ENCODE measurements around the gene WIPF1.

Gene WIPF1

GRCh38 chr2:174546519-174547506 lies 50.8 kb downstream of the WIPF1 start:
- DNase-seq (ENCODE audit: low read depth, low spot score): no peak
- Histone ChIP-seq H3K9me3 (ENCODE audit: low read depth, low read length) (no peaks in the 10 kb centered on the region), H3K36me3 (ENCODE audit: insufficient read depth, low read length) (no peaks in the 10 kb centered on the region), H3K27ac (no peak overlapping the region), H3K4me3 (no peak overlapping the region), H3K9ac (ENCODE audit: insufficient read length) (no peak overlapping the region)
- TF ChIP-seq FOXP2 (optimal IDR thresholded peaks at IDR 0.05; ENCODE audit: control extremely low read depth, extremely low read length, insufficient read depth) (no peak), POLR2AphosphoS5 (IDR thresholded peaks at IDR 0.05; ENCODE audit: borderline replicate concordance, low read depth, low read length) (no peak), EZH2 (IDR thresholded peaks at IDR 0.05) (no peak)

DNA sequence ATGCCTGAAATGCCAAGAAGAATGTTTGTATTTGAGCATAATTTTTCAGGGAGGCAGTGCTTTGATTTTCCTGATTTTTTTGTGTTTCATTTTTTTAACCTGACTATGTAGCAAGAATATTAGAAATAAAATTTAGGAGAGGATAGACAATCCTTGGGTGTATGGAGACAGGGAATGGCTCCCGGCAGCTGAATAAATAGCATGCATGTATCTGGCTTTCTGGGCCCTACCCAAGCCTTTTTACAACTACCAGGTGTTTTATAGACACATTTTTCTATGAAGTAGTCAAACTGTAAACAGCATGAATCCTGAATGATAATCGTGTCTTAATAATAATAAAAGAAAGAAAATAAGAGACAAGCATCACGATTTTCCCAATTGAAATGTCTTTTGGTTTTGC lies 52.4 kb downstream of the WIPF1 start:
- no peaks in the 10 kb centered on the region for H3K36me3 ChIP-seq (ENCODE audit: insufficient read depth, low read length)
- H3K9ac ChIP-seq (ENCODE audit: insufficient read length): no peak overlapping the region
- DNase-seq (ENCODE audit: low read depth, low spot score): no peak
- H3K4me3 ChIP-seq: no peak overlapping the region
- H3K27ac ChIP-seq: no peak overlapping the region
- TF ChIP-seq FOXP2 (optimal IDR thresholded peaks at IDR 0.05; ENCODE audit: control extremely low read depth, extremely low read length, insufficient read depth): no peak
- H3K9me3 ChIP-seq (ENCODE audit: low read depth, low read length): no peaks in the 10 kb centered on the region

GRCh38 chr2:174544802-174545201 lies 52.8 kb downstream of the WIPF1 start:
- no peak overlapping the region for H3K9ac ChIP-seq (ENCODE audit: insufficient read length)
- DNase-seq (ENCODE audit: low read depth, low spot score): no peak
- no peak overlapping the region for H3K27ac ChIP-seq
- H3K4me3 ChIP-seq: no peak overlapping the region
- H3K36me3 ChIP-seq (ENCODE audit: insufficient read depth, low read length): no peaks in the 10 kb centered on the region
- TF ChIP-seq EZH2 (IDR thresholded peaks at IDR 0.05) (no peak), FOXP2 (optimal IDR thresholded peaks at IDR 0.05; ENCODE audit: control extremely low read depth, extremely low read length, insufficient read depth) (no peak), POLR2AphosphoS5 (IDR thresholded peaks at IDR 0.05; ENCODE audit: borderline replicate concordance, low read depth, low read length) (no peak)
- H3K9me3 ChIP-seq (ENCODE audit: low read depth, low read length): no peaks in the 10 kb centered on the region

DNA sequence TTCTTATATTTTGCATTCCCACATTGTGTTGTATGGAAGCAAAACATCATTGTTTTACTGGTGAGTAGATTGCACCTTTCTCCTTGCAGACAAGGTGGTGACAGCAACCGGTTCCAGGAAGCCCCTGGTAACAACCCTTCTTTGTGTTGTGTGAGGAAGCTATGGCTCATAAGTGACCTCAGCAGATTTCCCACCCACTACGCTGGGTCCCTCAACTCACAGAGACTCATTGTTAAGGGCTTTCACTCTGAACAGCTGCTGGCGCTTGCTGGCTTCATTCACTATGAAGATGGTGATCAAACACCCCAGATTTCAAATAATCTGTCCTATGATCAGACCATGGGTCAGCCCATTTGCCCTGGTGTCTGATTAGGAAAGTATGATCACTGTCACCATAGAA lies 53.4 kb downstream of the WIPF1 start:
- Histone ChIP-seq H3K36me3 (ENCODE audit: insufficient read depth, low read length) (no peaks in the 10 kb centered on the region), H3K27ac (no peak overlapping the region), H3K9me3 (ENCODE audit: low read depth, low read length) (no peaks in the 10 kb centered on the region), H3K4me3 (no peak overlapping the region), H3K9ac (ENCODE audit: insufficient read length) (no peak overlapping the region)
- DNase-seq (ENCODE audit: low read depth, low spot score): no peak
- TF ChIP-seq EZH2 (IDR thresholded peaks at IDR 0.05) (no peak), POLR2AphosphoS5 (IDR thresholded peaks at IDR 0.05; ENCODE audit: borderline replicate concordance, low read depth, low read length) (no peak), FOXP2 (optimal IDR thresholded peaks at IDR 0.05; ENCODE audit: control extremely low read depth, extremely low read length, insufficient read depth) (no peak)

GRCh38 chr2:174540893-174541292 lies 56.7 kb downstream of the WIPF1 start:
- Histone ChIP-seq H3K36me3 (ENCODE audit: insufficient read depth, low read length) (no peaks in the 10 kb centered on the region), H3K9me3 (ENCODE audit: low read depth, low read length) (no peaks in the 10 kb centered on the region), H3K9ac (ENCODE audit: insufficient read length) (no peak overlapping the region), H3K4me3 (no peak overlapping the region), H3K27ac (no peak overlapping the region)
- TF ChIP-seq EZH2 (IDR thresholded peaks at IDR 0.05): no peak
- TF ChIP-seq FOXP2 (optimal IDR thresholded peaks at IDR 0.05; ENCODE audit: control extremely low read depth, extremely low read length, insufficient read depth): no peak
- no peak for TF ChIP-seq POLR2AphosphoS5 (IDR thresholded peaks at IDR 0.05; ENCODE audit: borderline replicate concordance, low read depth, low read length)
- no peak for DNase-seq (ENCODE audit: low read depth, low spot score)

DNA sequence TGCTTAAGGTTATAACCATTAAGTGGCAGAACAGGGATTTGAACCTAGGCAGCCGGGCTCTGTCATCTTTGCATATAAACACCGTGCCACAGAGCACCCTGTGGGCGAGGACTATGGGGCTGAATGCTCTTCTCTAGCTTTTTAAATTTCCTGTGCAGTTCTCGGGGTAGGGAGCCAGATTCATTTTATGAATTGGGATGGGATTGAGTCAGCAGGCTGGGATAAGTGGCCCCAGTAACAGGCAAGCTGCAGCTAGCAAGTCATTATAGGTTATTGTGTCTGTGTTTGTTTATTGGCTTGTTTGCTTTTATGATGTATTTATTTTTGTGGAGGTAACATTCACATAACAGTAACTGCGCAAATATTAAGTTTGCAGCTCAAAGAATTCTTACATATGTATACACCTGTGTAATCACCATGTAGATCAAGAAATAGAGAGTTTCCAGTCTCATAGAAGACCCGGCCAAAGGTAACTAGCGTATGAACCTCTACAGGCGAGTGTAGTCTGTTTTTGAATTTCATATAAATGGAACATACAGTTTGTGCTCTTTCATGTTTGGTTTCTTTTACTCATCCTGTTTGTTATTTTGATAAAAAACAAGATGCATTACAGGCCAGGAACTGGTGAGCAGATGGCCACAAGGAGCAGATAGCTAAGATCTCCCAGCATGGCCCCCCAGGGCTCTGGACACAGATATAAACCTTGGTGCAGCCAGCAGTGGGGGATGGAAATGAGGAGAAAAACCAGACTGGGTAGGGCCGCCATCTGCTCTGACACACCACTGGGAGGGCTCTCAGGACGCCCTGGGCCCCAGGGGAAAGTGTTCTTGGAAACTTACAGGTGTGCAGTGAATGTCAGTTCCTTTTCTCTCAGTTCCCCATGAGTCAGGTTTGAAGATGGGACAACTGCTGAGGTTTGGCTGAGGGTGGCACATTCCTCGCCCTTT lies 61.6 kb downstream of the WIPF1 start:
- Histone ChIP-seq H3K9me3 (ENCODE audit: low read depth, low read length) (no peaks in the 10 kb centered on the region), H3K4me3 (no peak overlapping the region), H3K27ac (no peak overlapping the region), H3K9ac (ENCODE audit: insufficient read length) (no peak overlapping the region), H3K36me3 (ENCODE audit: insufficient read depth, low read length) (no peaks in the 10 kb centered on the region)
- TF ChIP-seq FOXP2 (optimal IDR thresholded peaks at IDR 0.05; ENCODE audit: control extremely low read depth, extremely low read length, insufficient read depth): no peak
- TF ChIP-seq EZH2 (IDR thresholded peaks at IDR 0.05): no peak
- TF ChIP-seq POLR2AphosphoS5 (IDR thresholded peaks at IDR 0.05; ENCODE audit: borderline replicate concordance, low read depth, low read length): no peak
- DNase-seq (ENCODE audit: low read depth, low spot score): no peak

DNA sequence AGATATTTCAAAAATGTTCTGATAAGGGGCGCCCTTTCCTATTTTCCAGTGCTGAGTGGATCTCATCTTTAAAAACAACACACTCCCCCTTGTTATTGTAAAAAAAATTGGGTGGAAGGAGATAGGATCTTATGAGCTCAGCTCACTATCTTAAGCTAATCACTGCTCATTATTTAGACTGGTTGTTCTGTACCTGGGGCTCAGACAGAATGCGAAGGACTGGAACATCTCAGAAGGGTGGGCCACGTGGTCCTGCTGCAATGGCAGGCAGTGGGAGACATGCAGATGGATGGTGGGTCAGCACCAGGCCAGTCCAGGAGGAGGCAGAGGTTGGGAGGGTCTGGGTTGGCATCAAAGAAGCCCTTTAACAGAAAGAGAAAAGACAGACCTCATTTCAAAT lies 62.5 kb downstream of the WIPF1 start:
- no peak for DNase-seq (ENCODE audit: low read depth, low spot score)
- TF ChIP-seq EZH2 (IDR thresholded peaks at IDR 0.05) (no peak), POLR2AphosphoS5 (IDR thresholded peaks at IDR 0.05; ENCODE audit: borderline replicate concordance, low read depth, low read length) (no peak), FOXP2 (optimal IDR thresholded peaks at IDR 0.05; ENCODE audit: control extremely low read depth, extremely low read length, insufficient read depth) (no peak)
- no peak overlapping the region for H3K9ac ChIP-seq (ENCODE audit: insufficient read length)
- H3K9me3 ChIP-seq (ENCODE audit: low read depth, low read length): no peaks in the 10 kb centered on the region
- no peaks in the 10 kb centered on the region for H3K36me3 ChIP-seq (ENCODE audit: insufficient read depth, low read length)
- H3K27ac ChIP-seq: no peak overlapping the region
- no peak overlapping the region for H3K4me3 ChIP-seq

- Histone ChIP-seq H3K36me3 (ENCODE audit: insufficient read depth, low read length) (no peaks in the 10 kb centered on the region), H3K9me3 (ENCODE audit: low read depth, low read length) (no peaks in the 10 kb centered on the region), H3K9ac (ENCODE audit: insufficient read length) (no peak overlapping the region), H3K4me3 (no peak overlapping the region), H3K27ac (no peak overlapping the region)
- no peak for DNase-seq (ENCODE audit: low read depth, low spot score)
- no peak for TF ChIP-seq POLR2AphosphoS5 (IDR thresholded peaks at IDR 0.05; ENCODE audit: borderline replicate concordance, low read depth, low read length)
- no peak for TF ChIP-seq FOXP2 (optimal IDR thresholded peaks at IDR 0.05; ENCODE audit: control extremely low read depth, extremely low read length, insufficient read depth)
- no peak for TF ChIP-seq EZH2 (IDR thresholded peaks at IDR 0.05)
Observed at GRCh38 chr2:174529916-174530315, 67.7 kb downstream of the WIPF1 start.

Measured in SK-N-MC (cell line).